ENCODE measurements around the gene NOTUM. TPM values are rescaled to one million over a fixed set of nuclear protein-coding genes. Genes with fewer than 3 reads are reported as not detected.
"Not testable (repeated sequence)": the region's sequence is repeated elsewhere in the genome, so short reads cannot be mapped to it uniquely, and the experiment has no call there.

The NOTUM gene
- total RNA-seq, 1 experiment from 2014 or later = not detected

DNA sequence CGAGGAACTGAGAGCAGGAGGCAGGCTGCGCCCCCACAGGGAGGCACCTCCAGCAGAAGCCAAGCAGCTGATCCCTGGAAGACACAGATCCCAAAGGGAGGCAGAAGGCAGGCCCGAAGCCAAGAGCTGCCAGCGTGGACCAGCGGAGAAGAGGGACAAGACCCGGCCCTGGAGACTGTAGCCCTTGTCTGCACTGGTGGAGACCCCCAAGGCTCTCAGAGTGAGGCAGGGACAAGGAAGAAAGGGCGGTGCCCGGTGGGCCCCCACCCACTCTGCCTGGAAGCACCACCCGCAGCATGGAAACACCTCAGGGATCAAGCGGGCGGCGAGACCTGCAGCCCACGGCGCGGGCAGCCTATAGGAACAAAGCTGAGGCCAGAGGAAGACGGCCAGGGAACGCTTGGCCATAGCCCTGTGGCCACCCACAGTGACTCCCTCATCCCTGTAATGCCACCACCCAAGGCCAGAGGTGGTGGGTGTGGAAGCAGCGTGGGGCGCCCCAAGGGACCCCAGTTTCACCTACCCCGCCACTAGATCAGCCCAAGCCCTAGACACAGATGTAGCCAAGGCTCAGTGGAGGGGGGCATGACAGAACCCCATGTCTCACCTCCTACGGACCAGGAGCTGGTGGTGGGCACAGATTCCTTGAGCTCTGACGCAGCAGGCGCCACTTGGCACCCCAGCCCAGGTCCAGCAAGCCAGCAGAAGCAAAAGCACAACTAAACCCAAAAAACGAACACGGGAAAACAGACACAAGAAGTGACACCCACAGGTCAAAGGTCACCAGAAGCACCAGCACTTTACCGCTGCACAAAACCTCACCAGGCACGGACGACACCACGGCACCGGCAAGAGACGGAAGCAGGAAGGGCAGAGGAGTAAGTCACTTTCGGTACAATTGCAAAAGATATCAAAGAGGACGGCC lies 40.1 kb downstream of the NOTUM start:
- Histone ChIP-seq H3K27ac (ENCODE audit: low read depth, low read length, poor library complexity, severe bottlenecking) (peak overlapping the region; percentile 21), H3K36me3 (ENCODE audit: insufficient read depth, low read length, poor library complexity, severe bottlenecking) (peaks cover 19% of the 10 kb centered on the region), H3K9me3 (ENCODE audit: low read depth, low read length, poor library complexity, severe bottlenecking) (no peaks in the 10 kb centered on the region), H3K27me3 (replicated peaks; ENCODE audit: insufficient read depth, low read depth, low read length, poor library complexity) (no peaks in the 10 kb centered on the region), H3K4me1 (ENCODE audit: insufficient read depth, low read length, poor library complexity, severe bottlenecking) (peaks cover 31% of the 10 kb centered on the region), H3K4me3 (ENCODE audit: low read depth, low read length, poor library complexity, severe bottlenecking) (no peak overlapping the region)
- intact Hi-C loops (cut with micrococcal nuclease; ENCODE audit: unreplicated experiment) = no loop called here
- TF ChIP-seq, protein P1, sequence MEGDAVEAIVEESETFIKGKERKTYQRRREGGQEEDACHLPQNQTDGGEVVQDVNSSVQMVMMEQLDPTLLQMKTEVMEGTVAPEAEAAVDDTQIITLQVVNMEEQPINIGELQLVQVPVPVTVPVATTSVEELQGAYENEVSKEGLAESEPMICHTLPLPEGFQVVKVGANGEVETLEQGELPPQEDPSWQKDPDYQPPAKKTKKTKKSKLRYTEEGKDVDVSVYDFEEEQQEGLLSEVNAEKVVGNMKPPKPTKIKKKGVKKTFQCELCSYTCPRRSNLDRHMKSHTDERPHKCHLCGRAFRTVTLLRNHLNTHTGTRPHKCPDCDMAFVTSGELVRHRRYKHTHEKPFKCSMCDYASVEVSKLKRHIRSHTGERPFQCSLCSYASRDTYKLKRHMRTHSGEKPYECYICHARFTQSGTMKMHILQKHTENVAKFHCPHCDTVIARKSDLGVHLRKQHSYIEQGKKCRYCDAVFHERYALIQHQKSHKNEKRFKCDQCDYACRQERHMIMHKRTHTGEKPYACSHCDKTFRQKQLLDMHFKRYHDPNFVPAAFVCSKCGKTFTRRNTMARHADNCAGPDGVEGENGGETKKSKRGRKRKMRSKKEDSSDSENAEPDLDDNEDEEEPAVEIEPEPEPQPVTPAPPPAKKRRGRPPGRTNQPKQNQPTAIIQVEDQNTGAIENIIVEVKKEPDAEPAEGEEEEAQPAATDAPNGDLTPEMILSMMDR (conservative IDR thresholded peaks at IDR 0.05; ENCODE audit: low read depth, low read length) = no peak
- TF ChIP-seq EZH2 (IDR thresholded peaks at IDR 0.05; ENCODE audit: borderline replicate concordance, low read depth, low read length, poor library complexity, severe bottlenecking) = no peak
- DNase-seq (ENCODE audit: low spot score) = no peak
- BruUV-seq (replicated peaks) = no TSS peak
- POLR2A ChIA-PET (ENCODE audit: low non-redundant PET) = no interaction called here
- CTCF ChIA-PET = no interaction called here

DNA sequence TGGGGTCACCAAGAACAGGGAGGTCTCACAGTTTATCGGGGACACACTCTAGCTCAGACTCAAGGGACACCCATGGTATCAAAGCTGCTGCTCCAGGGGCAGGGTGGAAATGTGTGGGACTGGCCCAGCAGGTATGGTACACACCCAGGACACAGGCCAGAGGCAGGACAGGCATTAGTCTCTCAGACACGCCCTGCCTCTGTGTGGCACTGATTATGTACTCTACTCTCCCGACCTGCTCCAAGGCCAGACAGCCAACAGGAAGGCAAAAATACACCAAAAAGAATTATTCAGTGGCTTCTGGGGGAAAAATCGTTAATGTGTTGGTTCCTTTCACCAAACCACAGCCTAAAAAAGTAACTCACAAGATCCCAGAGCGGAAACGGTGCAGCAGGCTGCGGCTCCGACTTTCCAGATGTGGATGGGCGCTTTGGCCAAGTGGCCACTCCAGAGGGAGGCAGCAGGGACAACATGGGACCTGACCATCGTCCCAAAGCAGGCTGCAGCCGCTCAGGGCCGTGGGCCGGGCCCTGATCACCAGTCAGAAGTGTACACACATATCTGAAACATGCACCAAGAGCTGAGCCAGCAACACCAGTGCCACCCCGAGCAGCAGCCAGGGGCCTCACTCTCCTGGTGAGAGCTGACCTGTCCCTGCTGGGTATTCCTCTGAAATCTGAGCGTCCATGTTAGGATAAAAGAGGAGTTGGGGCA lies 42.0 kb downstream of the NOTUM start:
- no peak overlapping the region for H3K4me3 ChIP-seq (ENCODE audit: low read depth, low read length, poor library complexity, severe bottlenecking)
- no peak for DNase-seq (ENCODE audit: low spot score)
- H3K36me3 ChIP-seq (ENCODE audit: insufficient read depth, low read length, poor library complexity, severe bottlenecking) = peaks cover 36% of the 10 kb centered on the region
- no peak for TF ChIP-seq EZH2 (IDR thresholded peaks at IDR 0.05; ENCODE audit: borderline replicate concordance, low read depth, low read length, poor library complexity, severe bottlenecking)
- TF ChIP-seq, protein P1 (conservative IDR thresholded peaks at IDR 0.05; ENCODE audit: low read depth, low read length) = no peak
- peaks cover 18% of the 10 kb centered on the region for H3K4me1 ChIP-seq (ENCODE audit: insufficient read depth, low read length, poor library complexity, severe bottlenecking)
- intact Hi-C loops (cut with micrococcal nuclease; ENCODE audit: unreplicated experiment) = no loop called here
- ChIA-PET POLR2A (ENCODE audit: low non-redundant PET) (no interaction called here), CTCF (no interaction called here)
- H3K27ac ChIP-seq (ENCODE audit: low read depth, low read length, poor library complexity, severe bottlenecking) = no peak overlapping the region
- no peaks in the 10 kb centered on the region for H3K9me3 ChIP-seq (ENCODE audit: low read depth, low read length, poor library complexity, severe bottlenecking)
- no peaks in the 10 kb centered on the region for H3K27me3 ChIP-seq (replicated peaks; ENCODE audit: insufficient read depth, low read depth, low read length, poor library complexity)
- no TSS peak for BruUV-seq (replicated peaks)

DNA sequence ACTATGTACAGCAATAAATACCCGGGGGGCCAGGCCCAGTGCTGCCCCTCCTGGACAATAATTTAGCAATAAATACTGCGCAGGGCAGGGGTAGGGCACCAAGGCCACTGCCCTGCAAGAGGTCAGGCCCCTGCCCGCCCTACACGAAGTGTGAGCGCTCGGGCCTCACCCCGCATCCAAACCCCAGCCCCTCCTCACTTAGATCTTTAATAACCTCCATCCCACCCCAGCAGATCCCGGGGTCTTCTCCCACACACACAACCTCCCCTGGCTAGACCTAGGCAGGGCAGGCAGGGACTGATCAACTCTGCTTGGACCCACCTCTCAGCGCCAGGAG lies 42.7 kb downstream of the NOTUM start:
- H3K9me3 ChIP-seq (ENCODE audit: low read depth, low read length, poor library complexity, severe bottlenecking); DNase-seq (ENCODE audit: low spot score); intact Hi-C loops (cut with micrococcal nuclease; ENCODE audit: unreplicated experiment); BruUV-seq (replicated peaks); CTCF ChIA-PET; H3K27me3 ChIP-seq (replicated peaks; ENCODE audit: insufficient read depth, low read depth, low read length, poor library complexity); POLR2A ChIA-PET (ENCODE audit: low non-redundant PET): not testable (repeated sequence)
- peaks cover 41% of the 10 kb centered on the region for H3K36me3 ChIP-seq (ENCODE audit: insufficient read depth, low read length, poor library complexity, severe bottlenecking)
- H3K4me3 ChIP-seq (ENCODE audit: low read depth, low read length, poor library complexity, severe bottlenecking) = peak overlapping the region; percentile 85
- peak overlapping the region; percentile 76 for H3K27ac ChIP-seq (ENCODE audit: low read depth, low read length, poor library complexity, severe bottlenecking)
- peaks cover 12% of the 10 kb centered on the region for H3K4me1 ChIP-seq (ENCODE audit: insufficient read depth, low read length, poor library complexity, severe bottlenecking)

Measured in A673 (cell line).